HepG2 (cell line): ENCODE data around the gene UBL7. TPM values are rescaled to one million over a fixed set of nuclear protein-coding genes. Genes with fewer than 3 reads are reported as not detected.

ENCODE experiments used
- ATAC-seq: fragments of 200-7000 bp; cut with Tn5 transposase; 3 replicates; pipeline ENCODE4 v1.9.1; 2020; ENCODE audit warnings: mild to moderate bottlenecking, moderate library complexity
- BruUV-seq: library from RNA; stranded (reverse); fragments of 400-500 nt; replicated peaks from 2 replicates; lab custom pipeline; 2021; lab: Mats Ljungman, UMichigan
- CTCF ChIA-PET: fragments of 300-600 bp; formaldehyde crosslinking; extraction: SDS; loops from one replicate; lab custom pipeline; 2021; ENCODE audit warnings: low total read pairs, inconsistent platforms, low intra/inter-chr PET ratio; lab: Yijun Ruan, JAX
- POLR2A ChIA-PET: fragments of 350-600 bp; sonication (Branson Sonifier 250); formaldehyde crosslinking; loops from one replicate; lab custom pipeline; 2020; ENCODE audit warnings: antibody characterized with exemption, inconsistent platforms; lab: Yijun Ruan, JAX
- DNase-seq: peaks from one replicate; pipeline ENCODE4 v3.0.0-alpha.2; 2015; ENCODE audit warnings: low spot score
- FAIRE-seq: peaks from 3 replicates; lab custom pipeline; 2011; peaks lifted over from hg19 to GRCh38; lab: Jason Lieb, UNC
- H2AFZ ChIP-seq: one replicate; pipeline ENCODE4 v1.6.1; 2011; ENCODE audit warnings: low read length, inconsistent platforms
- H3K27ac ChIP-seq: fragments of 300-600 bp; 3 replicates; pipeline ENCODE4 v1.8.0; 2011; ENCODE audit warnings: mixed run types, mild to moderate bottlenecking, mixed read lengths, low read length, inconsistent platforms; ENCODE audit not compliant: insufficient read depth; ENCODE audit errors: extremely low read length
- H3K27me3 ChIP-seq, 2 experiments: fragments of 200-600 bp in 1 of 2; 2 replicates in 1 of 2; 3 replicates in 1 of 2; pipeline versions ENCODE4 v1.6.0 to v1.8.0; 2011; ENCODE audit warnings: low read length in 2 of 2, mild to moderate bottlenecking in 2 of 2, moderate library complexity in 2 of 2, inconsistent platforms in 1 of 2; ENCODE audit not compliant: insufficient read depth in 2 of 2, control insufficient read depth in 1 of 2
- H3K36me3 ChIP-seq, 2 experiments: fragments of 200-600 bp in 1 of 2; replicated peaks in 1 of 2; 2 replicates in 1 of 2; 3 replicates in 1 of 2; pipeline versions ENCODE4 v1.5.1 to v1.8.0; 2011; ENCODE audit warnings: low read length in 2 of 2, inconsistent platforms in 1 of 2; ENCODE audit not compliant: insufficient read depth in 2 of 2, control insufficient read depth in 1 of 2
- H3K4me1 ChIP-seq: 2 replicates; pipeline ENCODE4 v1.5.1; 2012; ENCODE audit warnings: low read length, inconsistent platforms; ENCODE audit not compliant: insufficient read depth
- H3K4me2 ChIP-seq: 2 replicates; pipeline ENCODE4 v1.6.0; 2011; ENCODE audit warnings: low read depth, low read length, inconsistent platforms
- H3K4me3 ChIP-seq, 3 experiments: fragments of 200-600 bp in 1 of 3; sonication (generic), shearing (Covaris generic) in 1 of 3; replicated peaks in 1 of 3; 2 replicates each; pipeline ENCODE4 v1.5.1; 2011 to 2016; ENCODE audit warnings: low read length in 3 of 3, inconsistent platforms in 2 of 3, low read depth in 2 of 3, mild to moderate bottlenecking in 2 of 3, control low read depth in 1 of 3, mixed read lengths in 1 of 3; ENCODE audit not compliant: insufficient read depth in 1 of 3
- H3K79me2 ChIP-seq: one replicate; pipeline ENCODE4 v1.6.1; 2011; ENCODE audit warnings: low read length, inconsistent platforms; ENCODE audit not compliant: insufficient read depth
- H3K9ac ChIP-seq: 2 replicates; pipeline ENCODE4 v1.6.0; 2011; ENCODE audit warnings: mild to moderate bottlenecking, low read depth, low read length, inconsistent platforms; ENCODE audit not compliant: insufficient read depth
- H3K9me3 ChIP-seq: 2 replicates; pipeline ENCODE4 v1.5.1; 2012; ENCODE audit warnings: mild to moderate bottlenecking, low read length
- H4K20me1 ChIP-seq: 2 replicates; pipeline ENCODE4 v1.6.0; 2011; ENCODE audit warnings: inconsistent platforms, mild to moderate bottlenecking, low read length, moderate library complexity; ENCODE audit not compliant: insufficient read depth
- ELF3 ChIP-seq: IDR thresholded peaks from 2 replicates; pipeline ENCODE4 v1.6.1; 2016; ENCODE audit warnings: missing genetic modification reagents, missing compliant biosample characterization
- HMG20A ChIP-seq: IDR thresholded peaks from 2 replicates; pipeline ENCODE4 v1.6.1; 2016; ENCODE audit warnings: borderline replicate concordance
- ISL2 ChIP-seq: sonication (generic); formaldehyde crosslinking; IDR thresholded peaks from 2 replicates; pipeline ENCODE4 v1.5.0; 2020; ENCODE audit warnings: missing genetic modification reagents
- MED1 ChIP-seq: sonication (generic); formaldehyde crosslinking; IDR thresholded peaks from 2 replicates; pipeline ENCODE4 v1.4.0; 2020; ENCODE audit warnings: missing genetic modification reagents
- NFIC ChIP-seq: IDR thresholded peaks from 2 replicates; pipeline ENCODE4 v1.6.1; 2012; ENCODE audit warnings: mild to moderate bottlenecking, low read length, inconsistent platforms
- PAXIP1 ChIP-seq: sonication (generic); formaldehyde crosslinking; conservative IDR thresholded peaks from 2 replicates; pipeline ENCODE4 v1.4.0; 2020; ENCODE audit warnings: mild to moderate bottlenecking, missing genetic modification reagents, moderate library complexity
- RXRA ChIP-seq: sonication (generic); formaldehyde crosslinking; IDR thresholded peaks from 2 replicates; pipeline ENCODE4 v1.5.1; 2020; ENCODE audit warnings: missing genetic modification reagents
- RXRB ChIP-seq: IDR thresholded peaks from 2 replicates; pipeline ENCODE4 v1.6.1; 2016; ENCODE audit warnings: borderline replicate concordance, missing genetic modification reagents, missing compliant biosample characterization
- TBX2 ChIP-seq: sonication (generic); formaldehyde crosslinking; IDR thresholded peaks from 2 replicates; pipeline ENCODE4 v1.5.0; 2020; ENCODE audit warnings: missing genetic modification reagents, mild to moderate bottlenecking, borderline replicate concordance
- TEAD3 ChIP-seq: optimal IDR thresholded peaks from 2 replicates; pipeline ENCODE3; 2016; ENCODE audit warnings: borderline replicate concordance
- ZBTB26 ChIP-seq: IDR thresholded peaks from 2 replicates; pipeline ENCODE4 v1.6.1; 2016; ENCODE audit warnings: missing compliant biosample characterization, missing genetic modification reagents, borderline replicate concordance
- ZNF503 ChIP-seq: sonication (generic); formaldehyde crosslinking; IDR thresholded peaks from 2 replicates; pipeline ENCODE4 v1.4.0; 2020; ENCODE audit warnings: missing genetic modification reagents
- WGBS: methylation state at CpG from one replicate; pipeline ENCODE4 v1.1.6; 2017; ENCODE audit warnings: low lambda C conversion rate; 5-methylcytosine and 5-hydroxymethylcytosine counted together
- in situ Hi-C: cut with HindIII; loops from 2 replicates; pipeline ENCODE4 v1.10.0; 2017; ENCODE audit warnings: low pct_unique_long_range_greater_than_20kb; ENCODE audit not compliant: extremely low pct_ligation_motif_present
- intact Hi-C: fragments of 100-400 bp; cut with micrococcal nuclease; formaldehyde crosslinking; loops from one replicate; pipeline ENCODE4 v1.10.0; 2022; ENCODE audit not compliant: unreplicated experiment
- polyA plus RNA-seq, 8 experiments: library from polyadenylated mRNA; depleted of rRNA in 3 of 8; stranded (reverse) in 7 of 8; unstranded in 1 of 8; fragments of >200 nt; fragmentation: Illumina TruSeq in 4 of 8; extraction: Trizol in 4 of 8; gene quantifications; 2 replicates each; pipeline versions ENCODE4 v1.2.1 to v1.2.3, GENCODE V29; 2011 to 2016; ENCODE audit warnings: low read depth in 4 of 8, missing spikeins in 1 of 8, mixed read lengths in 1 of 8; ENCODE audit not compliant: insufficient read depth in 1 of 8
- total RNA-seq, 5 experiments: library from RNA; depleted of rRNA; stranded (reverse); fragments of >200 nt; fragmentation: Illumina TruSeq; extraction: Trizol; gene quantifications; 2 replicates each; pipeline ENCODE4 v1.2.3, GENCODE V29; 2016; ENCODE audit warnings: low read depth in 1 of 5

UBL7 gene
- total and polyA plus RNA-seq, 2 of the 13 experiments (the other 11 are each of a cell fraction or from before 2014, with no cell fraction given) = 55.0 to 63.5 TPM

- TF ChIP-seq NFIC = 0 out of 2 replicates have a peak, but pooled peaks have one; percentile 53
- peak; percentile 59; the same call in 1 of the 2 replicates for TF ChIP-seq ISL2 (CRISPR knock-in tag)
- TF ChIP-seq ZNF503 (CRISPR knock-in tag) = 0 out of 2 replicates have a peak, but pooled peaks have one; percentile 23
- TF ChIP-seq MED1 (CRISPR knock-in tag) = peak; percentile 49; the same call in 1 of the 2 replicates
These were observed 14.9 kb downstream of the UBL7 start (continued) for GRCh38 chr15:74445816-74446763.

GRCh38 chr15:74444106-74445062 lies 16.6 kb downstream of the UBL7 start:
- Histone ChIP-seq H3K9ac (peak overlapping the region; percentile 62), H3K79me2 (no peaks in the 10 kb centered on the region), H3K27ac (peak overlapping the region; percentile 97), H3K4me2 (peak overlapping the region; percentile 64), H4K20me1 (no peaks in the 10 kb centered on the region), H3K9me3 (no peaks in the 10 kb centered on the region), H3K4me3 (peak overlapping the region in 1 of 3 experiments; percentile 31; a peak in 2 of 6 replicates), H3K27me3 (no peaks in the 10 kb centered on the region), H2AFZ (no peak overlapping the region), H3K36me3 (peaks cover 5 to 27% of the 10 kb centered on the region in 2 experiments; a peak in 4 of 5 replicates), H3K4me1 (peaks cover 86% of the 10 kb centered on the region)
- in situ Hi-C loops = no loop called here
- ChIA-PET POLR2A (interaction anchor here (1.0 to 9.6 kb wide), 9 partner anchors 13 to 170 kb away, joined by 3 to 357 read pairs (median 21); partner anchors contain the start of genes ARID3B, SEMA7A and UBL7), CTCF (no interaction called here)
- intact Hi-C loops = loop anchor here (5.0 kb wide), 1 partner anchor 173 kb away; the partner anchor contains the start of gene CLK3
- ATAC-seq (no peak), FAIRE-seq (peak; percentile 37), DNase-seq (peak; percentile 74)
- WGBS = 28% methylated on average over 8 of the region's 8 CpGs
- no TSS peak for BruUV-seq
- TF ChIP-seq TBX2 (0 out of 2 replicates have a peak, but pooled peaks have one; percentile 22), PAXIP1 (CRISPR knock-in tag) (peak; percentile 34; the same call in 1 of the 2 replicates), TEAD3 (CRISPR knock-in tag) (peak; percentile 42), ZBTB26 (CRISPR knock-in tag) (peak; percentile 74; the same call in 1 of the 2 replicates), HMG20A (CRISPR knock-in tag) (peak; percentile 55; the same call in 1 of the 2 replicates), RXRA (CRISPR knock-in tag) (peak; percentile 57; the same call in 1 of the 2 replicates), RXRB (peak; percentile 88), ELF3 (CRISPR knock-in tag) (peak; percentile 33; the same call in 1 of the 2 replicates)
